ENCODE measurements around the gene MAPK7. TPM values are rescaled to one million over a fixed set of nuclear protein-coding genes. Genes with fewer than 3 reads are reported as not detected.

Gene MAPK7
- total RNA-seq, 4 donors from 2014 or later = 35.0 to 60.7 (median 46.5) TPM

- Histone ChIP-seq H3K36me3 (peaks cover 0 to 13% (median 0%) of the 10 kb centered on the region in 3 donors), H3K4me3 (no peak overlapping the region), H3K27ac (no peak overlapping the region), H3K4me1 (peaks cover 0 to 20% (median 11%) of the 10 kb centered on the region in 4 donors), H3K9me3 (no peaks in the 10 kb centered on the region), H3K27me3 (no peaks in the 10 kb centered on the region)
- no peak for DNase-seq
- TF ChIP-seq POLR2A (IDR thresholded peaks at IDR 0.05) = no peak
- TF ChIP-seq CTCF (IDR thresholded peaks at IDR 0.05) = no peak
These were observed 2.6 kb upstream of the MAPK7 start for GRCh38 chr17:19375732-19376131.

GRCh38 chr17:19376811-19377210 is 1.5 kb upstream of the MAPK7 start:
- DNase-seq = peak in 1 of 3 donors; percentile 50
- peak overlapping the region in 3 of 4 donors; percentile 69 to 85 (median 70) for H3K4me3 ChIP-seq
- H3K9me3 ChIP-seq = no peaks in the 10 kb centered on the region
- no peaks in the 10 kb centered on the region for H3K27me3 ChIP-seq
- TF ChIP-seq CTCF (IDR thresholded peaks at IDR 0.05) (no peak), POLR2A (IDR thresholded peaks at IDR 0.05) (peak in 1 of 2 donors; percentile 8)
- H3K27ac ChIP-seq = peak overlapping the region in 3 of 4 donors; percentile 91 to 97 (median 94)
- peaks cover 0 to 24% (median 0%) of the 10 kb centered on the region in 3 donors for H3K36me3 ChIP-seq
- H3K4me1 ChIP-seq = peaks cover 0 to 20% (median 7%) of the 10 kb centered on the region in 4 donors

- no peaks in the 10 kb centered on the region for H3K9me3 ChIP-seq
- no peak for TF ChIP-seq CTCF (IDR thresholded peaks at IDR 0.05)
- TF ChIP-seq POLR2A (IDR thresholded peaks at IDR 0.05) = peak; percentile 60 to 65
- peaks cover 0 to 24% (median 5%) of the 10 kb centered on the region in 4 donors for H3K4me1 ChIP-seq
- H3K4me3 ChIP-seq = peak overlapping the region; percentile 69 to 86 (median 78)
- peak; percentile 94 to 99 (median 98) for DNase-seq
- peaks cover 0 to 34% (median 0%) of the 10 kb centered on the region in 3 donors for H3K36me3 ChIP-seq
- H3K27ac ChIP-seq = peak overlapping the region; percentile 88 to 97 (median 92)
- H3K27me3 ChIP-seq = no peaks in the 10 kb centered on the region
These were observed 489 bp upstream of the MAPK7 start for GRCh38 chr17:19377602-19378415.

GRCh38 chr17:19379361-19380065 is 1.2 kb downstream of the MAPK7 start:
- H3K27ac ChIP-seq = peak overlapping the region; percentile 88 to 97 (median 92)
- peak overlapping the region in 3 of 4 donors; percentile 70 to 86 (median 85) for H3K4me3 ChIP-seq
- H3K27me3 ChIP-seq = no peaks in the 10 kb centered on the region
- DNase-seq = peak in 1 of 3 donors; percentile 41
- H3K36me3 ChIP-seq = peaks cover 0 to 51% (median 0%) of the 10 kb centered on the region in 3 donors
- no peak for TF ChIP-seq POLR2A (IDR thresholded peaks at IDR 0.05)
- TF ChIP-seq CTCF (IDR thresholded peaks at IDR 0.05) = no peak
- H3K4me1 ChIP-seq = peaks cover 0 to 39% (median 5%) of the 10 kb centered on the region in 4 donors
- no peaks in the 10 kb centered on the region for H3K9me3 ChIP-seq

GRCh38 chr17:19380481-19381301 is 2.4 kb downstream of the MAPK7 start:
- no peak overlapping the region for H3K4me3 ChIP-seq
- no peaks in the 10 kb centered on the region for H3K27me3 ChIP-seq
- TF ChIP-seq POLR2A (IDR thresholded peaks at IDR 0.05) (no peak), CTCF (IDR thresholded peaks at IDR 0.05) (no peak)
- no peak overlapping the region for H3K27ac ChIP-seq
- peak in 1 of 3 donors; percentile 48 for DNase-seq
- peaks cover 0 to 51% (median 0%) of the 10 kb centered on the region in 3 donors for H3K36me3 ChIP-seq
- peaks cover 0 to 51% (median 7%) of the 10 kb centered on the region in 4 donors for H3K4me1 ChIP-seq
- H3K9me3 ChIP-seq = no peaks in the 10 kb centered on the region

All from Peyer's patch (tissue), 4 donors.